Loucy (cell line): ENCODE results near the gene FLT1.

Source experiments
- H2AFZ ChIP-seq: fragments of 200-600 bp; sonication (generic); 2 replicates; pipeline ENCODE4 v1.6.0; 2016; ENCODE audit warnings: antibody characterized with exemption, mild to moderate bottlenecking, low read length, moderate library complexity
- H3F3A ChIP-seq: fragments of 200-600 bp; 2 replicates; pipeline ENCODE4 v1.6.0; 2016; ENCODE audit warnings: antibody characterized with exemption, low read depth, mild to moderate bottlenecking
- H3K27me3 ChIP-seq: fragments of 200-600 bp; sonication (generic); 2 replicates; pipeline ENCODE4 v1.6.1; 2014; ENCODE audit warnings: low read length, mild to moderate bottlenecking; ENCODE audit not compliant: insufficient read depth, poor library complexity, severe bottlenecking
- H3K36me3 ChIP-seq: fragments of 200-600 bp; sonication (generic); 2 replicates; pipeline ENCODE4 v1.6.1; 2016; ENCODE audit warnings: low read length; ENCODE audit not compliant: insufficient read depth
- H3K4me1 ChIP-seq: fragments of 200-600 bp; sonication (generic); 2 replicates; pipeline ENCODE4 v1.5.1; 2014; ENCODE audit warnings: low read length, mild to moderate bottlenecking; ENCODE audit not compliant: insufficient read depth, poor library complexity, severe bottlenecking
- H3K4me2 ChIP-seq: fragments of 200-600 bp; sonication (generic); 2 replicates; pipeline ENCODE4 v1.6.0; 2014; ENCODE audit warnings: antibody characterized with exemption, low read length, low read depth, mild to moderate bottlenecking; ENCODE audit not compliant: poor library complexity, severe bottlenecking
- H3K4me3 ChIP-seq: fragments of 200-600 bp; sonication (generic); 2 replicates; pipeline ENCODE4 v1.5.1; 2014; ENCODE audit warnings: low read length, mild to moderate bottlenecking, mixed read lengths; ENCODE audit not compliant: poor library complexity, severe bottlenecking
- H3K79me2 ChIP-seq: fragments of 200-600 bp; sonication (generic); 2 replicates; pipeline ENCODE4 v1.6.1; 2014; ENCODE audit warnings: low read length; ENCODE audit not compliant: insufficient read depth
- H3K9ac ChIP-seq: fragments of 200-600 bp; sonication (generic); 2 replicates; pipeline ENCODE4 v1.6.0; 2014; ENCODE audit warnings: mild to moderate bottlenecking, low read depth, low read length, moderate library complexity; ENCODE audit not compliant: poor library complexity, severe bottlenecking
- H3K9me2 ChIP-seq: fragments of 200-600 bp; sonication (generic); replicated peaks from 2 replicates; pipeline ENCODE4 v1.6.1; 2016; ENCODE audit warnings: low read depth, low read length, mixed read lengths
- H3K9me3 ChIP-seq: fragments of 200-600 bp; sonication (generic); 2 replicates; pipeline ENCODE4 v1.6.1; 2014; ENCODE audit warnings: mild to moderate bottlenecking, antibody characterized with exemption, low read length, low read depth; ENCODE audit not compliant: insufficient read depth
- H4K20me1 ChIP-seq: fragments of 200-600 bp; sonication (generic); 2 replicates; pipeline ENCODE4 v1.6.0; 2014; ENCODE audit warnings: antibody characterized with exemption, low read length, mild to moderate bottlenecking; ENCODE audit not compliant: insufficient read depth, poor library complexity, severe bottlenecking
- EZH2phosphoT487 ChIP-seq: fragments of 200-600 bp; IDR thresholded peaks from 2 replicates; pipeline ENCODE4 v1.6.1; 2018; ENCODE audit warnings: antibody characterized with exemption, mild to moderate bottlenecking, moderate library complexity, borderline replicate concordance
- TF ChIP-seq, protein P1 (sequence below): fragments of 200-600 bp; sonication (generic); conservative IDR thresholded peaks from 2 replicates; pipeline ENCODE4 v1.5.1; 2014; ENCODE audit warnings: mild to moderate bottlenecking, antibody characterized with exemption, low read length

FLT1 gene

DNA sequence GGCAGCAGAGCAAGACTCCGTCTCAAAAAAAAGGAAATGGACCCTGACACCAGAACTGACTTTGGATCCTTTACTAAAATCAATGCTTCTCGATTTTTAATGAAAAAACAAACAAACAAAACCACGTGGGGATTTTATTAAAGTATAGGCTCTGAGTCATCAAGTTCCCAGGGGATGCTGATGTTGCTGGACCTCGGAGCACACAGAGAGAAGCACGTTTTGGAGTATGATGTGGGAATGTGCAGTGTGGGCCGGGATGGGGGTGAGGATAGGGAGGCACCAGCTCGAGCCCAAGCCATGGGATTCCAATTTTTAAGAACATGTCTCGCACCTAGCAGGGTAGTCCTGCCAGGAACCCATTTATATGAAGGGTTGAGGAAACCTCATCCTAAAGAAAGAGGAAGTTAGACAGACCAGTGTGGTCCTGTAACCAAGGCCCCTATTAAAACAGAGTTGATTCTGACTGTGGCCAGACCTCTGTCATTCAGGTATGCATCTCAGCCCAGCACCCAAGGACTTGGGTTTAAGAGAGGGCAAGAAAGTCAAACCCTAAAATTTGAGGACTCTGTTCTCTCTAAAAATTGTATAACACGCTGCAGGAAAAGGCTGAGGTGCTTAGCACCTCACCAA is 6.4 kb downstream of the FLT1 start:
- Histone ChIP-seq H3K4me3 (peak overlapping the region; percentile 86), H3F3A (no peaks in the 10 kb centered on the region), H3K9me3 (no peaks in the 10 kb centered on the region), H3K4me2 (peak overlapping the region; percentile 97), H4K20me1 (peaks cover 86% of the 10 kb centered on the region), H2AFZ (no peak overlapping the region), H3K36me3 (no peaks in the 10 kb centered on the region), H3K79me2 (peaks cover 97% of the 10 kb centered on the region), H3K9me2 (no peaks in the 10 kb centered on the region), H3K27me3 (no peaks in the 10 kb centered on the region), H3K9ac (peak overlapping the region; percentile 88), H3K4me1 (peaks cover 76% of the 10 kb centered on the region)
- TF ChIP-seq, protein P1, sequence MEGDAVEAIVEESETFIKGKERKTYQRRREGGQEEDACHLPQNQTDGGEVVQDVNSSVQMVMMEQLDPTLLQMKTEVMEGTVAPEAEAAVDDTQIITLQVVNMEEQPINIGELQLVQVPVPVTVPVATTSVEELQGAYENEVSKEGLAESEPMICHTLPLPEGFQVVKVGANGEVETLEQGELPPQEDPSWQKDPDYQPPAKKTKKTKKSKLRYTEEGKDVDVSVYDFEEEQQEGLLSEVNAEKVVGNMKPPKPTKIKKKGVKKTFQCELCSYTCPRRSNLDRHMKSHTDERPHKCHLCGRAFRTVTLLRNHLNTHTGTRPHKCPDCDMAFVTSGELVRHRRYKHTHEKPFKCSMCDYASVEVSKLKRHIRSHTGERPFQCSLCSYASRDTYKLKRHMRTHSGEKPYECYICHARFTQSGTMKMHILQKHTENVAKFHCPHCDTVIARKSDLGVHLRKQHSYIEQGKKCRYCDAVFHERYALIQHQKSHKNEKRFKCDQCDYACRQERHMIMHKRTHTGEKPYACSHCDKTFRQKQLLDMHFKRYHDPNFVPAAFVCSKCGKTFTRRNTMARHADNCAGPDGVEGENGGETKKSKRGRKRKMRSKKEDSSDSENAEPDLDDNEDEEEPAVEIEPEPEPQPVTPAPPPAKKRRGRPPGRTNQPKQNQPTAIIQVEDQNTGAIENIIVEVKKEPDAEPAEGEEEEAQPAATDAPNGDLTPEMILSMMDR, result no peak
- no peak for TF ChIP-seq EZH2phosphoT487

DNA sequence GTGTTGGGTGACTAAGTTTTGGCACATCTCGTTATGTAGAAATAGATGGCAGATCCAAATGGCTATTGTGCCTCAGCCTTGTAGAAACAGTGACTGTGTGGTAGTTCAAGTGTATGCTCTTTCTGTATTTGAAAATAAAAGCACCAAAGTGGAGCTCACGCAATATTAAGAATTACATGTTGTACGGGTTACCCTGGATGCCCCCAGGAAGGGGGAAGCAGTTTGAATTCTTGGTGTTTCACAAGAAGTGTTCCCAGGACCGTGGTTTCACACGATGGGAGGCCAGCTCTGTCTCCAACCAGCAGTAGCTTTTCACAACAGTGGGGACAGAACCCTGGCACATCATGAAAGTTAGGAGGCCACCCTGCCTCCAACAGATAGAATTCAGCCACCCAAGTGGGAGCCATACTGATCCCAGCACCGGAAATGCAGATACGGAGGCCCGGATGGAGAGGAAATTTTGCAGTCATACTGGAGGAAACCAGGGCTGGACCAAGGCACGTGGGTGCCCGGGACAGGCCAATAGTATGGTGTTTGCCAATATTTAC is 8.9 kb downstream of the FLT1 start:
- peak overlapping the region; percentile 29 for H3K4me2 ChIP-seq
- no peak overlapping the region for H2AFZ ChIP-seq
- H3F3A ChIP-seq, result no peaks in the 10 kb centered on the region
- peaks cover 79% of the 10 kb centered on the region for H4K20me1 ChIP-seq
- no peaks in the 10 kb centered on the region for H3K27me3 ChIP-seq
- no peaks in the 10 kb centered on the region for H3K9me2 ChIP-seq
- no peak overlapping the region for H3K4me3 ChIP-seq
- H3K79me2 ChIP-seq, result peaks cover 97% of the 10 kb centered on the region
- H3K4me1 ChIP-seq, result peaks cover 57% of the 10 kb centered on the region
- TF ChIP-seq, protein P1, result no peak
- TF ChIP-seq EZH2phosphoT487, result no peak
- no peak overlapping the region for H3K9ac ChIP-seq
- peaks cover 1% of the 10 kb centered on the region; the same call in 1 of the 2 replicates for H3K36me3 ChIP-seq
- H3K9me3 ChIP-seq, result no peaks in the 10 kb centered on the region

DNA sequence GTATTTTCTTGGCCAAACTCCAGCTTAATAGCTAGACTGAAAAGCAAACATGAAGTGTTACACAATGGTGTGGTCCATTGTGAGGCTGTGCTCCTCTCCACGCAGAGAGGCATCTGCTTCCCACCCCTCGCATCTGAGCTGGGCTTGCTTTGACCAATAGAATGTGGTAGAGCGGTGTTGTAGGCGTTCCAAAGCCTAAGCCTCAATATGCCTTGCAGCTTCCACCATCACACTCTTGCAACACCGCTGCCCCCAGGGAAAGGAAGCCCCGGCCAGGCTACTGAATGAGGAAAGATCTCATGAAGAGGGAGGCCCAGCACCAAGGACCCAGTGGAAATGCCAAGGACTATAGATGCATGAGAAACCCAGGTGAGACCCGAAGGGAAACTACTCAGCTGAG is 9.4 kb downstream of the FLT1 start:
- no peaks in the 10 kb centered on the region for H3K27me3 ChIP-seq
- peaks cover 97% of the 10 kb centered on the region for H3K79me2 ChIP-seq
- no peak overlapping the region for H3K9ac ChIP-seq
- H3K9me3 ChIP-seq, result no peaks in the 10 kb centered on the region
- peaks cover 79% of the 10 kb centered on the region for H4K20me1 ChIP-seq
- peak overlapping the region; percentile 29 for H3K4me2 ChIP-seq
- H3K4me1 ChIP-seq, result peaks cover 57% of the 10 kb centered on the region
- H2AFZ ChIP-seq, result no peak overlapping the region
- H3K4me3 ChIP-seq, result no peak overlapping the region
- H3K9me2 ChIP-seq, result no peaks in the 10 kb centered on the region
- TF ChIP-seq EZH2phosphoT487, result no peak
- TF ChIP-seq, protein P1, result no peak
- no peaks in the 10 kb centered on the region for H3F3A ChIP-seq
- H3K36me3 ChIP-seq, result peaks cover 6% of the 10 kb centered on the region; the same call in 1 of the 2 replicates
